ENCODE data around the gene OR51E2.
A peak's percentile ranks its signal among the peaks of the same experiment; 100 is the strongest.
"Not testable (repeated sequence)": the region's sequence is repeated elsewhere in the genome, so short reads cannot be mapped to it uniquely, and the experiment has no call there.

The OR51E2 gene

GRCh38 chr11:4697585-4697984, at the start of gene OR51E2:
Gene OR51E2, minus strand, starts transcription at chr11:4697853. Its CDS starts 15,142 bp downstream, at chr11:4682711.
- DNase-seq (ENCODE audit: low spot score) = no peak

DNA sequence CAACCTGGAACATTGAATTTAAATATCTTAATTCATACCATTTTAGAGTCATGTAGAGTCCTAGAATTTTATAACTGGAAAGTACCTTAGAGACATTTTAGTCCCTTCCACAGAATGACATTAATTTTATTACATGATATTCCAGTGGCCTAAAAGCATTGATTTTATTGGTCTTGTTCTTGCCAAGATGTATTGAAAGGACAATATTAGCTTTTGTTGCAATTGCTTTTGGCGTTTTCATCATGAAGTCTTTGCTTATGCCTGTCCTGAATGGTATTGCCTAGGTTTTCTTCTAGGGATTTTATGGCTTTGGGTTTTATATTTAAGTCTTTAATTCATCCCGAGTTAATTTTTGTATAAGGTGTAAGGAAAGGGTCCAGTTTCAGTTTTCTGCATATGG, 43.1 kb upstream of the OR51E2 start:
- no peak for DNase-seq (ENCODE audit: low spot score)

DNA sequence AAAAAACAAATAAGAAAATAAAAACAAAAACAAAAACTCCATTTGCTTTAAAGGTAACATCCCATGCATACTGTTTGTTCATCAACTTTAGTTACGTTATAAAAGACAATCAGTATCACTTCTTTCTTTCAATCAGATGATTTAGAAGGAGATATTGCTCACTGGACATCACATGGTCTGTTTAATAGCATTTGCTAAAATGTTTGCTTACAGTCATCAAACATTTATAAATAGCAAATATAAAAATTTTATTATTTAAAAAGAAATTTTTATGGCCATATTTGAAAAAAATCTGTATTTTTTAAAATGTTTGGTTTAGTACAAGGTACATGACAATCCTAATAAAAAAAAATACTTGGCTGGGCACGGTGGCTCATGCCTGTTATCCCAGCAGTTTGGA, 29.5 kb upstream of the OR51E2 start:
- no peak for DNase-seq (ENCODE audit: low spot score)

GRCh38 chr11:4722616-4723534, 25.2 kb upstream of the OR51E2 start:
- not testable (repeated sequence) for DNase-seq (ENCODE audit: low spot score)

DNA sequence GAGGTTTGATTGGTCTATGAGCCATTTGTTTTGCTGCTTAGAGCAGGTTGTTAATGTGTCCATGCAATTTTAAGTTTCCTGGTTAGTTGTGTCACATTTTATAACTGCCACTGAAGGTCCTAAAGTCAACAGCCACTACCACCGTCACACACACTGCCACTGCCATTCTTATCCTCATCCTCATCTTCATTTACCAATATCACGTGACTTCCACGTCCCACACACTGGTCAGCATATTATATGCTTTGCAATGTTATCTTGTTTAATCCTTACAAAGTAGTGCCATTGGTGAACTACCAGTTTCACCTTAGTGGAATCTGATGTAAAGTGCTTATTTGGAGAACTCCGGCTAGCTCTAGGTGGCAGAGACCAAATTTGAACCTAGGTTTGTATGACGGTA, 16.6 kb upstream of the OR51E2 start:
- DNase-seq (ENCODE audit: low spot score) = no peak

GRCh38 chr11:4713241-4713640, 15.6 kb upstream of the OR51E2 start:
- DNase-seq (ENCODE audit: low spot score) = no peak

DNA sequence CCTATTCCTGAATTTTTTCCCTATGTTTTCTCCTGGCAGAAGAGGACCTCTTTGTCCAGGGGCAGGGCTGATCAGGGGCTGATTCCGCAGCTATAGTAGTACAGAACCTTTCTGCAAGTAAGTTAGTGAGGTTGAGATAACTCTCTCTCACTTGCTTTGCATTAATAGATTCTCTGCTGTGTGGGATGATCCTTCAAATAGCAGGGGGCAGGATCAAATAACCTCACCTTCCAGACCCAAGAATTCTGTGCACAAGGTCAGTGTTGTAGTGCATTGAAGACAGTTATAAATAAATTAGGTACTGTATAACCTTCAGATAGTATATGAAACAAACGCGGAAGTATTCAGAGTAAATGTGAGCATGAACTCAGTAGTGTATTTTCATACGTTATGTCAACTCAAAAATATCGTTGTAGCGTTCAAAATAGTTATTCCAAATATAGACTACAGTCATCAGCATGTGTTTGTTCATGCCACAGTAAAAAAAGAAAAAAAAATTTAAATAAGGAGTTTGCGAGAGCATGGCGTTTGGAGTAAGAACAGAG, 7.2 kb upstream of the OR51E2 start:
- DNase-seq (ENCODE audit: low spot score) = no peak

DNA sequence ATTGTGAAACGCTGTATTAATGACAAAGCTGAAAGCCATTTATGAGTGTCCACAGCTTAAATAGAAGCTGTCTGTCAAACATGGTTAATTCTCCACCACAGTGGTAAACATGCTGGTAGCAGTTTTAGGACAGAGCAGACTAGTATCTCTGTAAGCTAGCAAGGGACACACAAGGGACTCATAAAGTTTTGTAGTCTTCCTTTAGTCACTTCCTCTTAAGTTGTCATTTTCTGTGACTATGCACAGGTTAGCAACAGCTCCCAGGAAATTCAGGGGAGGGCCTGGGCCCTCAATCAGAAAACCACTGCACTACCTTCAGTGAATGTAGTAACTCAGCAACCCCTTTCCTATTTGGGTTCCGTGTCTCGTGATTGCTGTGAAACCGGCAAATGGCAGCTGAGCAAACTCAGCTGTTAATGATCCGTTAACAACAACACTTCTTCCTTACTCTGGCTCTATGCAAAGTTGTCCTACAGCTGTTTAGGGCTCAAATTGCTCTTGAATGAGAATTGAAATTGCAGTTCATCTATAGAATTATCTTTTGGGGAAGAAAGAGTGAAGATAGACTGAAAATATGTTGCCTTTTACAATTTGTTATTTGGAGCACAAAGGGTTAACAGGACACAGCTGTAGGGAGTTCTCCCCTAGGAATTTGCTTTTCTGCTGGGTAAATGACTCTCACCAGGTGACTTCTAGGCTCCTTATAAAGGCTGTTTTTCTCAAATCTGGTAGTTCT, 6.6 kb upstream of the OR51E2 start, which contains the start of gene MMP26:
Gene MMP26 (plus strand): TSS at position 731 of the 736 bp plus-strand sequence.
- DNase-seq (ENCODE audit: low spot score) = no peak

DNA sequence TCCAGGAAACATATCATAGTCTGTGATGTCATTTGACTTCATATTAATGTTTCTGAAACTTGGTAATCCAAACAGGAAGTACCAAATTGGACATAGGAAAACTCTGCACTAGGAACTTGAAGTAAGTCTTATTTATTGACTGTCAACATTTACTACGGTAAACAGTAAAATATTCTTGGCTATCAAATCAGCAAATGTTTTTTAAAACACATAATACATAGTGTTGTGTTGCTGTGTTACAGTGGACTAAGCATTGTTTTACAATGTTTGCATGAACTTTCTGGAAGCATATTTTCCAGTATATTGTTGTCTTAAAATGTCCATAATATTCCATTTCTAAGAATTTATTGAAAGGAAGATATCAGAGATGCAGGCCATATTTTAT, 2.8 kb upstream of the OR51E2 start:
- DNase-seq (ENCODE audit: low spot score) = no peak

GRCh38 chr11:4699697-4700435, 2.2 kb upstream of the OR51E2 start:
- no peak for DNase-seq (ENCODE audit: low spot score)

- DNase-seq (ENCODE audit: low spot score) = no peak
These were observed 2.2 kb downstream of the OR51E2 start for GRCh38 chr11:4695442-4695841.

- no peak for DNase-seq (ENCODE audit: low spot score)
These were observed 12.9 kb downstream of the OR51E2 start for GRCh38 chr11:4684631-4685285.

DNA sequence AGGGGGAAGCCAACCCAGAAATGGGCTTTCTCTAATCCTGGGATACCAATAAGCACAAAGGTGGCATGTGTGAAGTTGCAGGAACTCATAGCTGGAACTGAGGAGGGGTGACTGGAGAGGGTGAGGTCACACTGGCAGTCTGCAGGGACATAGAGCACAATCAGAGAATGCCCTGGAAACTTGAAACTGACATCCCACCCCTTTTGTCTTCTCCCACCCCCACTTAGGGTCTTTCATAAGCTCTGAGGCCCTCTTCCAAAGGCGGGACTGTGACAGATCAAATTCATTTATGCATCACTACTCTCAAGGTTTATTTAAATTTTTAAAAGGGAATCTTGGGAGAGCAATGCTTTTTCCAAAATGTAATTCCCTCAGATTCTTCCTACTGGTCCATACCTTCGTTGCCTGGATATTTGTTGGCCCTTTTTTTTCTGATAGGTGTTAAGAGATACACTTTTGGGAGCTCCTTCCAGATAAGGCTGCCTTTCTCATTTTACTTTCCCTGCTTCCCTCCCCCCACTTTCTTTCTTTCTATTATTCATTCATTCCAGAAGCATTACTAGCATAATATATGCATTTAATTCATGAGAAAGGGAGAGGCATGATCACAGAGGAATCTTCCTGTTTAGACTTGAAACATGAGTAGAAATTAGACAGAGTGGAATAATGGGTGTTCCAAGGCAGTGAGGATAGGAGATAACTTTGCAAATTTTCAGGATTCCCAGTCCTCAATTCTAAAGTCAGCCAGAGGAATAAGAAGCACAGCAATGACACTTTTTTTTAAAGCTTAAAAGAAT, 14.8 kb downstream of the OR51E2 start:
- no peak for DNase-seq (ENCODE audit: low spot score)

GRCh38 chr11:4680341-4680740, 17.3 kb downstream of the OR51E2 start:
- DNase-seq (ENCODE audit: low spot score) = no peak

- DNase-seq (ENCODE audit: low spot score) = no peak
These were observed 19.7 kb downstream of the OR51E2 start for GRCh38 chr11:4677948-4678347.

GRCh38 chr11:4673781-4674180, 23.9 kb downstream of the OR51E2 start:
- no peak for DNase-seq (ENCODE audit: low spot score)

GRCh38 chr11:4672470-4672869, 25.2 kb downstream of the OR51E2 start:
- DNase-seq (ENCODE audit: low spot score) = peak; percentile 36

- DNase-seq (ENCODE audit: low spot score) = no peak
These were observed 25.9 kb downstream of the OR51E2 start for GRCh38 chr11:4671741-4672140.

DNA sequence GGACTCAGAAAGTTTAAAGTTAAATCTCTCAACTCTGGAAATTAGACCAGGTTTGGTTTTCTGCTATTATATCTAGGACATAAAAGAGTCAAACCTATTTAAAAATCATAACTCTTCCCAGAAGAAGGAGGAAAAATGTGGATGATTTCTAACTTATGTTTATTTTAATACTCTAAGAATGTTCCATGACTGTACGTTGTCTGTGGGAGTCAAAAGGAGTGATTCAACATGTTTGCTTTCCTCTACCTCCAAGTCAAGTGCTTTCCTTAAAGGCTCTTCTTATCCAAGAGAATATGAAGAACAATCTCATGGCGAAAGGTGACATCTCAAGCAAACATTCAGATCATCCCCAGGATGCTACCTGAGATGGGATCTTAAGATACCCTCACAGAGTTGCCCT, 32.2 kb downstream of the OR51E2 start:
- DNase-seq (ENCODE audit: low spot score) = no peak

DNA sequence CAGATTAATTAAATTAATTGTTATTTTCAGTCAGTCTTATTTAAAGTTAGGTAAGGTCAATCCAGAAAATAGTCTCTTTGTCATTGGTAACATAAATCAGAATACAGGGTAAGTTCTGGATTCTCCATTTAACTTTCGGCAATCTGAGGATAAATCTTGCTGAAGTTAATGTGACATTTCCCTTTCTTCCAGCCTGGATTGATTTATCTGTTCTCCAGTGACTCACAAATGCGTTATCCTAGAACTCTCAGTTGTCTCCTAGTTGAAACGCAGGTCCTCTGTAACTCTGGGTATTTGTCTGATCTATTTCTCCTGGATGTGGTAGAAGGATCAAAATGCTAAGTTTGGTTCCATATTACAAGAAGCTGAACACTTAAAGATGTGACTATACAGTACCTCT, 32.9 kb downstream of the OR51E2 start:
- no peak for DNase-seq (ENCODE audit: low spot score)

DNA sequence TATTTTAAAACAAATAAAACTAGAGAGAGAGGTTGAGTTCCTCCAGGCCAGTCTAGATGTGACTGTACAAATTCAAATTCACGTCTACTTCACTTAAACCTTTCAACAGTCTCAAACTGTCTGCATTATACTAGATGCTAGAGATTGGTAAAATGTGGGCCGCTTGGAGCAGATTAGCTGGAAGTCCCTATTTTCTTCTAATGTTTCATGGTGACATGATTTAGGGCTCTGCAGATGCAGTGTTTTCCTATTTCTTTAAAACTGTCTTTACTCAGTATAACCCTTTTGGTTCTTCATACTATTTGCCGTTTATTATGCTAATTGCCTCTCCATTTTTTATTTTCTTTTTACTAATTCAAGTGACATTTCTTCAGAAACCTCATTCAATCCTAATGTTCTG, 33.5 kb downstream of the OR51E2 start:
- no peak for DNase-seq (ENCODE audit: low spot score)

All from SW480 (cell line).